ENCODE measurements around the gene PCSK7.

The PCSK7 gene

GRCh38 chr11:117229931-117230285, 2.0 kb downstream of the PCSK7 start:
- Histone ChIP-seq H3K4me1 (ENCODE audit: control insufficient read depth in 1 of 2, insufficient read depth in 1 of 2, low read depth in 1 of 2, low read length in 1 of 2) (peaks cover 17 to 18% of the 10 kb centered on the region in 2 experiments), H3K9me3 (no peaks in the 10 kb centered on the region), H3K4me3 (ENCODE audit: low read depth in 1 of 2, low read length in 1 of 2) (no peak overlapping the region), H3K27ac (no peak overlapping the region), H3K27me3 (no peaks in the 10 kb centered on the region), H3K36me3 (peaks cover 47% of the 10 kb centered on the region)
- no peak for TF ChIP-seq CTCF (IDR thresholded peaks at IDR 0.05)

- no peaks in the 10 kb centered on the region for H3K27me3 ChIP-seq
- peaks cover 17 to 18% of the 10 kb centered on the region in 2 experiments for H3K4me1 ChIP-seq (ENCODE audit: control insufficient read depth in 1 of 2, insufficient read depth in 1 of 2, low read depth in 1 of 2, low read length in 1 of 2)
- no peak for TF ChIP-seq CTCF (IDR thresholded peaks at IDR 0.05)
- H3K4me3 ChIP-seq (ENCODE audit: low read depth in 1 of 2, low read length in 1 of 2), result no peak overlapping the region
- no peaks in the 10 kb centered on the region for H3K9me3 ChIP-seq
- H3K27ac ChIP-seq, result no peak overlapping the region
- peaks cover 51% of the 10 kb centered on the region for H3K36me3 ChIP-seq
These were observed 2.5 kb downstream of the PCSK7 start for GRCh38 chr11:117229411-117229810.

GRCh38 chr11:117228091-117228490, 3.8 kb downstream of the PCSK7 start:
- no peak for TF ChIP-seq CTCF (IDR thresholded peaks at IDR 0.05)
- Histone ChIP-seq H3K9me3 (no peaks in the 10 kb centered on the region), H3K4me3 (ENCODE audit: low read depth in 1 of 2, low read length in 1 of 2) (no peak overlapping the region), H3K36me3 (peaks cover 64% of the 10 kb centered on the region), H3K27ac (no peak overlapping the region), H3K4me1 (ENCODE audit: control insufficient read depth in 1 of 2, insufficient read depth in 1 of 2, low read depth in 1 of 2, low read length in 1 of 2) (peaks cover 12 to 15% of the 10 kb centered on the region in 2 experiments), H3K27me3 (no peaks in the 10 kb centered on the region)

GRCh38 chr11:117226388-117227385, 5.2 kb downstream of the PCSK7 start:
- Histone ChIP-seq H3K27me3 (no peaks in the 10 kb centered on the region), H3K36me3 (peaks cover 78% of the 10 kb centered on the region), H3K4me3 (ENCODE audit: low read depth in 1 of 2, low read length in 1 of 2) (no peak overlapping the region), H3K4me1 (ENCODE audit: control insufficient read depth in 1 of 2, insufficient read depth in 1 of 2, low read depth in 1 of 2, low read length in 1 of 2) (peaks cover 7 to 11% of the 10 kb centered on the region in 2 experiments), H3K27ac (no peak overlapping the region), H3K9me3 (no peaks in the 10 kb centered on the region)
- TF ChIP-seq CTCF (IDR thresholded peaks at IDR 0.05), result peak; percentile 70

- no peak for TF ChIP-seq CTCF (IDR thresholded peaks at IDR 0.05)
- H3K4me1 ChIP-seq (ENCODE audit: control insufficient read depth in 1 of 2, insufficient read depth in 1 of 2, low read depth in 1 of 2, low read length in 1 of 2), result peaks cover 0 to 1% of the 10 kb centered on the region in 2 experiments
- no peaks in the 10 kb centered on the region for H3K27me3 ChIP-seq
- H3K27ac ChIP-seq, result no peak overlapping the region
- H3K4me3 ChIP-seq (ENCODE audit: low read depth in 1 of 2, low read length in 1 of 2), result no peak overlapping the region
- no peaks in the 10 kb centered on the region for H3K9me3 ChIP-seq
- H3K36me3 ChIP-seq, result peaks cover 88% of the 10 kb centered on the region
These were observed 6.2 kb downstream of the PCSK7 start for GRCh38 chr11:117225553-117226170.

Measured in neutrophil (primary cell).